NCI-H1092 treated with DMSO at 0.1 percent for 48 hours (cell line): ENCODE measurements around the gene FAM53B.
"Not testable (repeated sequence)": the region's sequence is repeated elsewhere in the genome, so short reads cannot be mapped to it uniquely, and the experiment has no call there.

Experiments
- DNase-seq: peaks from one replicate; lab custom pipeline; 2025; lab: John Stamatoyannopoulos, UW

The FAM53B gene, protein sequence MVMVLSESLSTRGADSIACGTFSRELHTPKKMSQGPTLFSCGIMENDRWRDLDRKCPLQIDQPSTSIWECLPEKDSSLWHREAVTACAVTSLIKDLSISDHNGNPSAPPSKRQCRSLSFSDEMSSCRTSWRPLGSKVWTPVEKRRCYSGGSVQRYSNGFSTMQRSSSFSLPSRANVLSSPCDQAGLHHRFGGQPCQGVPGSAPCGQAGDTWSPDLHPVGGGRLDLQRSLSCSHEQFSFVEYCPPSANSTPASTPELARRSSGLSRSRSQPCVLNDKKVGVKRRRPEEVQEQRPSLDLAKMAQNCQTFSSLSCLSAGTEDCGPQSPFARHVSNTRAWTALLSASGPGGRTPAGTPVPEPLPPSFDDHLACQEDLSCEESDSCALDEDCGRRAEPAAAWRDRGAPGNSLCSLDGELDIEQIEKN

DNA sequence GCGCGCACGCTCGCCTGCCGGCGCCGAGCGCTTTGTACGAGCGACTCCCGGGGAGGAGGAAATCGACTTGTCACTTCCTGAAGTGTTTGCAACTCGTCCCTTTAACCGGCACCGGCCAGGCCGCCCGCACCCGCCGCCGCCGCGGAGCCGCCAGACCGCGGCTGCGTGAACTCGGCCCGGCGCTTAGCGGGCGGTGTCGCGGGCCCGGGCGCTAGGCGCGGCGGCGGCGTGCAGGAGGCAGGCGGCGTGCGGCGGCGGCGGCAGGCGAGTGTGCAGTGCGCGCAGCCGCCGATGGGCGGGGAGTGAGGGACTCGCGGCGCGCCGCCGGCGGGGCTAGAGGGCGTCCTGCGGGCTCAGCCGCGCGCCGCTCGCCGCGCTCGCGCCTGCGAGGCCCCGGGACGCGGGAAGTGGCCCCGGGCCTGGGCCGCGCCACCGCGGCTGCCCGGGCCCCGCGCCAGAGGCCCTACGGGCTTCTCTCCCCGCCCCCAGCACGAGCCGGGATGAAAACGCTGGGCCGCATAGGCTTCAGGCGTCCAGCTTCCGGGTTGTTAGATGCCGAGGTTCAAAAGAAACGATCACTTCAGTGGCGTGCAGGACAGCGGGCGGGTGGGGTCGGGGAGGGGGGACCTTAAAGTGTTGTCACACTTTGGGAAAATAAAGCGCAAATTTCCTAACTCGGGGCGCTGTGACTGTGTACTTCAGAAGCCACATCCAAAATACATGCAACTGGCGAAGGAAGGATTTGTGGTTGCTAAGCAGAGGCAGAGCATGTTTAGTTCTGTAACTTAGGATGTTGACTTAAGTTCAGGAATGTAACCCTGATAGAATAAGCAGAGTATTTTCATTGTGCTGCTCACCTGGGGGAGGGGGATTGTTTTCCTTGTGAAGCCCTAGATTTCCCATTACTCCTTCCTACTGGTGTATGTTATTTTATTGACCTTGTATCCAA is at the start of gene FAM53B:
FAM53B (minus strand) TSS at position 277 of the 949 bp plus-strand sequence. CDS start 37,665 bp downstream, outside the sequence.
- peak; percentile 47 for DNase-seq

DNA sequence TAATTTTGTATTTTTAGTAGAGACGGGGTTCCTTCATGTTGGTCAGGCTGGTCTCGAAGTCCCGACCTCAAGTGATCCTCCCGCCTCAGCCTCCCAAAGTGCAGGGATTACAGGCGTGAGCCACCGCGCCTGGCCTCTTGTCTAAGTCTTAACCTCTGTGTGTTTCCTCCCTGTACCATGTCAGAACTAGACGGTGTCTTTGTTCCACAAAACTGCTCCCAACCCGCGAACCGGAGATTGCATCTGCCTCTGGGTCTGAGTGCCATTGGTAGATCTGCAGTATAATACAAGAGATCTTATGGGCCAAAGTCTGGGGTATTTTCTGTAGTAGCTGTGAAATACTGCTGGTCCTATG is 48.8 kb upstream of the FAM53B start:
- DNase-seq, result no peak

DNA sequence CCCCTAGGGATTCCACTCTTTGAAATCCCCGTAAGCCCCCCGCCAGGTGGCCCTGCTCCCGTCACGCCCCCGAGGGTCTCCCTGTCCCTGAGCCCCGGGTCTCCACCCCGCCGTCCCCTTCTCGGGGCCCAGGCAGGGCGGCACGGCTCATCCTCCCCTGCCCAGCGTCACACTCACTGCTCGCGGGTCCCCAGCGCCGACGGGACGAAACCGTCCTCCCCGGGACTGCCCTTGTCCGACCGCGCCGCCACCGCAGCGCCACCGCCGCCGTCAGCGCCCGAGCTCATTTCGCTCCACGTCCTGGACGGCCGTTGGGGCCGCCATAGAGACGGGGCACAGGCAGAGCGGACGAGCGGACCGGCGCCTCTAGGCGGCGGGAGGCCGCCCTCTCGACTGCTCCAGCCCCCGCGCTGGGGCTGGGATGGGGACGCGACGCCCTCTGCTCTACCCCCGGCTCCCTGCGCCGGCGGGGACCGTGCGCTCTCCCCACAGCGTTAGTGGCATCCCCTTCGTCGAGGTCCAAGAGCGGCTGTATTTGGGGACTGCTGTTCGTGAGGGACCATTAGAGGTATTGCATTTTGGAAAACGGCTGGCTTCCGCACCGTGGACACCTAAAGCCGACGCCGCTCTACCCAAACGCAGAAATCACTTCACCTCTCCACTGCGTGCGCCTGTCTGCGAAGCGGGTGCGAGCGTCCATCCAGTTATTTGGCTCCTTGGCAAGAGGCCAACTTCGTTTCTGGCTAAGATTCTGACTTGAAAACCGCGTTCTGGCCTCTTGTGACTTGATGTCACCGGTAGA is 47.6 kb upstream of the FAM53B start, which contains the start of gene EEF1AKMT2:
EEF1AKMT2 (minus strand) TSS at position 341 of the 802 bp plus-strand sequence; CDS start at position 287, 54 bp downstream.
- peak; percentile 78 for DNase-seq

DNA sequence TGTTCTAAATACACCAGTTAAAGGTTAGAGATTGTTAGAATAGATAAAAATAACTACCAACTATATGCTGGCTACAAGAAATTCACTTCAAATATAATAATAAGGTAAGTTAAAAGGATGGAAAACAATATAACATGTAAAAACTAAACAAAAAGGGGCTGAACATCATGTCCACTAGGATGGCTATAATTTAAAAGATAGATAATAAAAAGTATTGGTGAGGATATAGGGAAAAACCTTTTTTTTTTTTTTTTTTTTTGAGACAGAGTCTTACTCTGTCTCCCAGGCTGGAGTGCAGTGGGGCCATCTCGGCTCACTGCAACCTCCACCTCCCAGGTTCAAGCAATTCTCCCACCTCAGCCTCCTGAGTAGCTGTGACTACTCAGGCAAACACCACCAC is 38.7 kb upstream of the FAM53B start:
- not testable (repeated sequence) for DNase-seq

DNA sequence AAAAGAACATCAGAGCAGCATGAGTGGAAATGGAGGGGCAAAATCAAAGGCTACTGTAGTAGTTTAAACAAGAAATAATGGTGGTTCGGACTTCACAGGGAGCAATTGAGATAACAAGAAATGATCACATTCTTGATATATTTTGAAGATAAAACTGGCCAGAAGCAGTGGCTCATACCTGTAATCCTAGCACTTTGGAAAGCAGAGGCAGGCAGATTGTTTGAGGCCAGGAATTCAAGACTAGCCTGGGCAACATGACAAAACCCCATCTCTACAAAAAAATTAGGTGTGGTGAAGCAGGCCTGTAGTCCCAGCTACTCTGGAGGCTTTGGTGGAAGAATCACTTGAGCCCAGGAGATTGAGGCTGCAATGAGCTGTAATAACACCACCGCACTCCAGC is 24.6 kb upstream of the FAM53B start:
- no peak for DNase-seq

DNA sequence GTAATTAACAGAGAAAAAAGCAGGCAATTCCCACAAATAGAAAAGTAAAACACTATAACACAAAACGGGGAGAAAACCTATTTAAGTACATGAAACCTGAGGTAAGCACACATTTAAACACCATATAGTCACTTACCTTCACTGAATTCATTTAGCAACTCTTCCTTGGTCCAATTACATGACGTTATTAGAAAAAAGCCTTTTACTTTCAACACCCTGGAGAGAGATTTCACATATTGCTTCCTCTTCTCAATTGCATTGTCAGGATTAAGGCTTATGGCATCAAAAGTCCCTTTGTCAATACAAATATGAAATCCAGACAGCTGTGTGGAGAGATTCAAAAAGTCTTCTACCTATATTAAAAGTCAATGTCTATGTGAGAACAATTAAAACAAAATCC is 21.1 kb upstream of the FAM53B start:
- DNase-seq, result no peak

DNA sequence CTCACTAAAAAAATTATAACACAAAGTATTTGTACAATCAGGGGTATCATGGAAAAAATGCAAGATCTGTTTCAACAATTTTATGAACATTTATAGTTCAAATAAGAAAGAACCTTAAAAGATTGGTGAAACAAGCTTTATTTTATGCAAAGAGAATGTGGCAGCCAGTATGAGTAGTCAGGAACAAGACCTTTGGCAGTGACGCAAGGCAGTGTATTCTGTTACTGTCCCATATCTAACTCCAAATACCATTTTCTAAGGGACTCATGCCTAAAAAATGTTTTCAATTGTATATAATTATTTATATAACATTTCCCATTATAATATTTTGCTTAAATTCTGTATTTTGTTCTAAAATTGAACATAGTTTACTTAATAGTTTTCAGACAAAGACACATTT is 19.1 kb upstream of the FAM53B start:
- DNase-seq, result no peak

DNA sequence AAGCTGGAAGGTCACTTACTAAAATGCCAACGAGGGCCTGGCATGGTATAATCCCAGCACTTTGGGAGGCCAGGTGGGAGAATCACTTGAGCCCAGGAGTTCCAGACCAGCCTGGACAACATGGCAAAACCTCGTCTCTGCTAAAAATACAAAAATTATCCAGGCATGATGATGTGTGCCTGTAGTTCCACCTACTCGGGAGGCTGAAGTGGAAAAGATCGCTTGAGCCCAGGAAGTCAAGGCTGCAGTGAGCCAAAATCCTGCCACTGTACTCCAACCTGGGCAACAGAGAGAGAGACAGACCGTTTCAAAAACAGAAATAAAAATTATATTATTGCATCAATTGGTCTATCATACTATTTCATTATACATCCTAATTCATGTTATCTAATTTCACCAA is 18.1 kb upstream of the FAM53B start:
- no peak for DNase-seq

DNA sequence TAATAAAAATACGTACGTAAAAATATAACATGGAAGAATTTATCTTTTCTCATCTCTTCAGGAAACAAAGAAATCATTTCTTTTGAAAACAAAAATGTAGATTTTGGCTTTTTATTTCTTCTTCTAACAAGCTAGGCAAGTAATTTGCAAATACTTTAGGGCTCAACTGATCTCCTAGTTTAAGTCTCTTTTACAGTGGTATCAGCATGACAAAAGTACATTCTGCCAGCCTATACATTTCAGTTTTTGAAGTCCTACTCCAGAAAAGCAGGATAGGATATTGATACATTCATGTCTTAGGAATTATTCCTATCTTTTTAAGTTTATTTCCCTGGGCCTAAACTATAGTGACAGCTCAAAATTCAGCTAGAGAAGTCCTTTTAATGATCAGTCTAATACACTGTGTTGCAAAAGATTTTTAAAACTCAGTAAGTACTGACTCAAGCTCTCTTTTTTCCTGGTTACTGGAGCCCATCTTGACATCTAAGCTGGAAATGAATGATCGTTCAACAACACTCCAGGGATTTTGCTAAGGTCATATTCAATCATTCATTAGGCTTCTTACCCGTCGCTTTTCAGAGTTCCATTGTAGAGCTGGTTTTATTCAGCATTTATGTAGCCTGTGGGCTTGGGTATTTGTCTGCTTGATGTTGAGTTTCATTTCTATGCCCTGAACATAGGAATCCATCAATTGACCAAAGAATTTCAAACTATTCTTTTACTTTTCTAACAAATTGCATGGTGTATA is 12.2 kb upstream of the FAM53B start:
- no peak for DNase-seq

DNA sequence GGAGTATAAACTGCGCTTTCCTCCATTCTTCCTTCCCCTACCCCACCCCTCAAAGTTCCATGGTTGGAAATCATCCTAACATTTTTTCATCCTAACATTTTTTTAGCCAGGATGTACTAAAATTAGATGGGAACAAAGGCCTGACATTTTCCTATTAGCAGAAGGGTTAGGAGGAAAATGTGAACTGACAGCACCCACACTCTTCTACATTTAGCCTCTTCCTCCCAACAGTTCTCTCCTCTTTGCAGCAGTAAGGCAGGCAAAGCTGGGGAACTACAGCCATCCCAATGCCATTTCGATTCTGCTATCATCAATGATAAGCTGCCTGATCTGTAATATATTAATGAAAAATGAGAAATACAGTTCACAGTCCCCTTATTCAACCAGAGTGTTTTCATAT is 11.4 kb upstream of the FAM53B start:
- DNase-seq, result no peak

DNA sequence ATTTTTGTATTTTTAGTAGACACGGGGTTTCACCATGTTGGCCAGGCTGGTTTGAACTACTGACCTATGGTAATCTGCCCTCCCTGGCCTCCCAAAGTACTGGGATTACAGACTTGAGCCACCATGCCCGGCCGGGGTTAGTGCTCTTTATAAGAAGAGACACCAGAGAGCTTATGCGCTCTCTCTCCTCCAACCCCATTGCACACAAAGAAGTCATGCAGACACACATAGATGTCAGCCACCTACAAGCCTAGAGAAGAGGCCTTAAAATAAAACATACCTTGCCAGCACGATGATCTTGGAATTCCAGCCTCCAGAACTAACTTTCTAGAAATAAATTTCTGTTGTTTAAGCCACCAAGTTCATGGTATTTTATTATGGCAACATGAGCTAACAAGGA is 10.0 kb upstream of the FAM53B start:
- DNase-seq, result no peak

DNA sequence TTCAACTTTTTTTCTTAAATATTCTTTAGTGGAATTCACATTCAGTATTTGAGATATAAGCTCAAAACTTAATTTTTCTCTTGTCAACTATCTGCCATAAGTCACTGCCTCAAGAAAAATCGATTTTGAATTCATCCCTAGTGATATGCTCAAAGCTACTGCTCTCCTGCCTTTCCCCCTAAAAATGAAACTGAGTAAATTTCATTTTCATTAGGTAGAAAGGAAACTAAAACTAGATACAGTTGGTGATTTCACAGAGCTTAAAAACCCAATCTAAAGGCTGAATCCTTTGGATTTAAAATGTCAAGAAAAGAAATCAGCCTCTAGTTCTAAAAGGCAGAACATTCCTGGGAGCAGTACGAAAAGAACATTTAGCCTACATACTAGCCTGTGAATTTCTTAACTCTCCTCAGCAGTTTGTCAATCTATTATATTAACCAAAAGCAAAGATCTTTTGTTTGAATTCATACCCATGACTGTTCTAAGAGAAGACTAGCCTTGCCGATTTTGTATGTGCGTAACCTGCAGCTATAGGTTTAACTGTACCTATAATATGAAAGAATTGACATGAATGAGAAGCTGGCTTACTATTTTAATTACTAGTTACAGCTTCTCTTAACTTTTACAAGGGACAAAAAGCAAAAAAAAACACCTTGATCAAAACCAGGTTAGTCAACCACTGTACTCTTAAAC is 4.9 kb upstream of the FAM53B start:
- DNase-seq, result no peak

DNA sequence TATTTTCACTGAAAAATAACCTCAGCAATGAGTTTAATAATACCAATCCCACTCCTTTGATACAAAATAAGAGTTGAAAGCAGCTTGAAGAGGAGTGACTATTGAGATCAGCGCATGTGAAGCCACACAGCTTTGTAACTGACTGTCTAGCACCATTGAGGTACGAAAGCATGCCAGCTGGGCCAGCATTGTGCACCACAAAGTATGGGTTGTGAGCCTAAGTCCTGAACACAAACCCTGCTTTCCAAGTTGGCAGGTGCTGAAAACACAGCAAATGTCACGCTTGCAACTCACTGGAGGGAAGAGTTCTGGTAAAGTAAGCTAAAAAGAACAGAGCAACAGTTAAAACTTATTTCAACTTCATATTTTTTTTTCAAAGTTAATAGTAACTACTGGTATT is 4.0 kb upstream of the FAM53B start:
- no peak for DNase-seq

DNA sequence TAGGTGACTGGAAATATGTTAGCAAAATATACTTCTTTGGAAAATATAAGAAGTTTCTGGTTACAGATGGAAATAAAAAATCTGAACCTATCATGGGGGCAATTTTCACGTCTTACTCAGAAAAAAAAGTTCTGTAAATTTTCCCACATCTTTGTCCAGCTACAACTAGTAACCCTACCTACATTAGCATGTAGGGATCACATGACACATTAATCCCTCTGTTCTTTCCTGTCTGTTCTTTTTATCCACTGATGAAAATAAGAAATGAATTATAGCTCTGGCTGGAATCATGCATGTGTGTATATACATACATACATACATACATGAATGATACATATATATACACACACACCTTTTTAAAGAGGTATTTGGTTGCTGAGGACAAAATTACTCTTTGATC is 3.6 kb upstream of the FAM53B start:
- DNase-seq, result no peak

DNA sequence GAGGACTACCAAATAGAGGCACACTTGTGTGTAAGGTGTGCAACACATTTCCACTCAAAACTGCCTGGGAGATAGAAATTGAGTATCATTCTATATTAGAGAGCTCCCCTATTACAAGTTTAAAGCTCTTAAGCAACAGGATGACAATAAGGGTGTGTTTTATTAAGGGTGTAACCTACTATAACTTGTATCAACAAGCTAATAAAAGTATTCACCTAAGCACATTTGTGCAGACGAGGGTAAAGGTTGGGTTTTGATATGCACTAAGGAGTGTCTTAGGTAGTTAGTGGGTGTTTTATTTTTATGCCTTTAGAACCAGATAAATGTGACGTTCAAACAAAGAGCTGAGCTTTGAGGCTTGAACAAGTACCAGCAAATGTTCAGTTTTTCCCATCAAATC is 2.8 kb upstream of the FAM53B start:
- no peak for DNase-seq

DNA sequence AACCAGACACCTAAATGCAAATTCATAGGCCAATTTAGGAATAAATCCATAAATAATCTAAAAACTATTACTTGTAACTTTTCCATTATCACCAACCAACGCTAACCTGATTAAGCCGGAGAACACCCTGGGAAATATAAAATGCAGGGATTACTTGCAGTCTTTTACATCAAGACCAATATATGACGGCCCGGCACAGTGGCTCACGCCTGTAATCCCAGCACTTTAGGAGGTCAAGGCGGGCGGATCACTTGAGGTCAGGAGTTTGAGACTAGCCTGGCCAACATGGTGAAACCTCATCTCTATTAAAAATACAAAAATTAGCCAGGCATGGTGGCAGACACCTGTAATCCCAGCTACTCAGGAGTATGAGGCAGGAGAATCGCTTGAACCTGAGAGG is 2.3 kb upstream of the FAM53B start:
- not testable (repeated sequence) for DNase-seq

DNA sequence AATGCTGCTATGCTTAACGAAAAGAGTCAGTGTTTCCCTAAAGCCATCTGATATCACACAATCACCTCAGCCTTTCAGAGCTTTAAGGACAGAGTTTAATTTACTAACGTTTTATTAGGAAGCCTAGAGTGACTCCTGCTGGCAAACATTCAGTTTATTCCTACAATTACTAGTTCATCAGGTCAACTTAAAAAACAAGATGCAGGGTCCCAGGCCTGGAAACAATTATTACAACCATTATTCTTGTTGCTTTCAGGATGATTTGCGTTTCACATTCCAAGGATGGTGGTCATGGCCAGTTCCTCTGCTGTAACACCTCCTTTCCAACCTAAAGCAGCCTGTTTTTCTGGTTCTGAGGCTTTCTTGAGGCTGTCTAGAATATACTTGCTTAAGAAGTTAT is 1.5 kb upstream of the FAM53B start:
- no peak for DNase-seq

DNA sequence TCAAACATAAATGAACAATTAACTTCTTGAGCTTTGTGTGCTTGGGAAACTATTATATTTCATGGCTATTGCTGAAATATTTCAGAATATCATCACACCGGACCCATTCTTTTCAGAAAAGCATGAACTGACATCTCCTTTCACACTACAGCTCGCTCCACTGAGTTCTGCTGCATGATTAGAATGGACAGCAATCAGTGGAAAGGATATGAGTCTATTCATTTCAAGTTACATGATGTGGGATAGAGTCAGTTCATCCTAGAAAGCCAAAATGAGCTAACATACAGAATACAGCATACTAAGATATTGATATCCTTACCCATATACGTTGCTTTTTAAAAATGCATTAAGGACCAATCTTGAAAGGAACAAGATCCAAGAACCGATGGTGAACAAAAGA is 1.1 kb upstream of the FAM53B start:
- DNase-seq, result no peak

DNA sequence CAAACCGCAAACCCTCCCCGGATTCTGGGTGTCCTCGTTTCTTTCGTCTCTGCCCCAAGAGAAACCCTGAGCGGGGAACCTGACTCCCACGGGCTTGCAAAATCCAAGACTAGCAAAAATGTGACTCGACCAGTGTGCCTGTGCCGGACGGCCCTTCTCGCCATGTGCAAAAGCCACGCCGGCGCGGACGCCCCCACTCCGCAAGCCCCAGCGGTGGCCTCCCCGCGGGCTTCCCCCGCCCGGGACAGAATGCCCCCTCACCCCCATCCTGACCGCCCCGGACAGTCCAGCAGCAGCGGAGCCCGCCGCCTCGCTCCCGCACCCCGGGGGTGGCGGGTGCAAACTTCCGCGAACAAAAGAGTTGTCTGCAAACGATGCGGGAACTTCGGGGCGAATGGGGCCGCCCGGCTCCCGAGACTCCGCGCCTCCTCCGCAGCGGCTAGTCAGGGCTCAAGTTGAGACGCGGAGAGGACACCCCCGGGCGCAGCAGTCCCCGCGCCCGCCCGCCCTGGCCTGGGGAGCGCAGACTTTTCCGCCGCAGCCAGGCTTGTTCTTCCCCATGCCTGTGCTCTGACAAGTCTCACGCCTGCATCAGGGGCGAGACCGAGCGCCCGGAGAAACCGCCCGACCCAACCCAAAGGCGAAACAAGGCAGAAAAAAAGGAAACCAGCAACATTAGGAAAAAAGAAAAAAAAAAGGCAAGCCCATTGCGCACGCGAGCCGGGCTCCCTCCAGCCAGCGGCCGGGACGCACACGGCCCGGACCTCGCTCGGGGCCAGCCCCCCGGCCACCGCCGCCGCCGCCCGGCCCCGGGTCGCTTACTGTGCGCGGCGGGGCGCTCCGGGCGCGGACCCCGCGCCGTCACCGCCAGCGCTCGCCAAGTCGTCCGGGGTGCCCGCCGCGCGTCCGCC is 732 bp downstream of the FAM53B start:
- DNase-seq, result no peak
